ENCODE results near the gene SLC12A7.

DNA sequence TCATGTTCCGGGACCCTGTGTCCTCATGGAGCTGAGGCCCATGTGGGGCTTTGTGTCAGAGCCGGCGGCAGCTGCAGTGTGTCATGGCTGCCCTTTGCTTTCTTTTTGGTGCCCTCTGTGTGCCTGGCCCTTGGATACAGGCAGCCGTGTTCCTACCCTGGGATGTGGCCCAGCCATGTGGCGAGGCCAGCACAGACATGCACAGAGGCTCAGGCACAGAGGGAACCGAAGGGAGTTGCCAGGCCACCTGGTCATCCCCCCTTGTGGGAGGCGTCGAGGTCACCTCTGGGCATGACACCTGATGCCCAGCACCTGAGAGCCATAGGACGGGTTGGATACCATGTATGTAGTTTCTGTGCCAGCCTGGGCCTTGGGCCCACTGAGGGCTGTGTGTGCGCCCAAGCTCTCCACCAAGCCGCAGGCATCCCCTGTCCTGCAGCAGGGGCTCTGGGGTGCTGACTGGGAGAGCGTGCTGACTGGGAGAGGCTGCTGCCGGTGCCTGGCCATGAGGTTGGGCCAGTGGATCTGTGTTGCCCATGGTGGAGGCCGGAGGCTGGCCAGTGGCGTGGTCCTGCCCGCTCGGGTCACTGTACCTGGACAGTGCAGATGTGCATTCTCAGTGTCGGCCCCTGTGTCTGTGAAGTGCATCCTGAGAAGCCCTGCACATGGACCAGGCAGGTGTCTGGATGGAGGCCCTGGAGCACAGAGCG lies 98.5 kb downstream of the SLC12A7 start:
- TF ChIP-seq POLR2A (IDR thresholded peaks at IDR 0.05) (no peak), CTCF (IDR thresholded peaks at IDR 0.05) (no peak)

Data from thyroid gland (tissue), 4 donors.